SKM-1 treated with dmso at 0.1 percent for 144 hours (cell line): ENCODE measurements around the gene WDR73.
"Not testable (repeated sequence)": the region's sequence is repeated elsewhere in the genome, so short reads cannot be mapped to it uniquely, and the experiment has no call there.

Source experiments
- DNase-seq: peaks from one replicate; lab custom pipeline; 2025; ENCODE audit not compliant: unreplicated experiment; lab: John Stamatoyannopoulos, UW

The WDR73 gene

GRCh38 chr15:84653910-84654688 lies at the start of gene WDR73:
WDR73 (minus strand) TSS chr15:84654283; CDS start chr15:84654274, 9 bp downstream.
- DNase-seq: peak; percentile 87

DNA sequence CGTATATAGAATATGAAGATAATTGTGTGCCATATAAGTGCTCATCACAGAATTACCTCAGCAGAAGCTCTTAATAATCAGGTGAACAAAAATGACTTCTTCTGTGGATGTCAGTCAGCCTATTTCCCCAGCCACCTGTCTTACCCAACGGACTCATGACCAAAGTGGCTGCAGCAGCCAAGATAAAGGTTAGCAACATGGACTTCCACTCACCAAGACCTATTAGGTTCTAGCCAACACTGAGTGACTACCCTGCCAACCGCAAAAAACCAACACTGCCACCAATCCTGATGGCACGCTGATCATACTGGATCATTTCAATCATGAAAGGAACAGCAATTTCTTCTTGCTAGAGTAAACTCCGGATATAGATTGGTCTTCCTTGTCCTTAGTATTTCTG lies 49.7 kb upstream of the WDR73 start:
- no peak for DNase-seq

- no peak for DNase-seq
These were observed 48.9 kb upstream of the WDR73 start for GRCh38 chr15:84702961-84703482.

DNA sequence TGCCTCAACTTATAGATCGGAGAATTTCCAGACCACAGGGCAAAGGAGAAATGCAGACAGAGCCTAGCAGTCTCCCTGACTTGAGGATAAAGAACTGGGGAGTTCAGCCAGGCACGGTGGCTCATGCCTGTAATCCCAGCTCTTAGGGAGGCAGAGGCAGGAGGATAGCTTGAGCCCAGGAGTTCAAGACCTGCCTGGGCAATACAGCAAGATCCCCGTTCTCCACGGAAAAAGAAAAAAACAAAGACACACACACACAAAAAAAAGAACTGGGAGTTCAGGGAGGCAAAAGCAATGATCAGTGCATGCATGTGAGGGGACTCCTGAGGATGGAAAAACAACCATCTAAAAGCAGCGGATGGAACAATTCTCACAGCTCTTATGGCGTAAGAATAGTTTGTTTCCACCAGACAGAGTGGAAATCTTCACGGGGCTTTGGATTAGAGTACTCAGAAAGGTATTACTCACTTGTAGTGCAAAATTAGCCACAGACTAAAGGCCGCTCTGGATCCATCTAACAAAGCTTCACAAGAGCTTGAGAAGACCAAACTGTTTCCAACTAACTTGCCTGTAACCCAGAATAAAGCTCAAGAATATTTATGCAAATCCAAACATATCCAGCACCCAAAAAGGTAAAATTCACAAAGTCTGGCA lies 45.6 kb upstream of the WDR73 start:
- no peak for DNase-seq

DNA sequence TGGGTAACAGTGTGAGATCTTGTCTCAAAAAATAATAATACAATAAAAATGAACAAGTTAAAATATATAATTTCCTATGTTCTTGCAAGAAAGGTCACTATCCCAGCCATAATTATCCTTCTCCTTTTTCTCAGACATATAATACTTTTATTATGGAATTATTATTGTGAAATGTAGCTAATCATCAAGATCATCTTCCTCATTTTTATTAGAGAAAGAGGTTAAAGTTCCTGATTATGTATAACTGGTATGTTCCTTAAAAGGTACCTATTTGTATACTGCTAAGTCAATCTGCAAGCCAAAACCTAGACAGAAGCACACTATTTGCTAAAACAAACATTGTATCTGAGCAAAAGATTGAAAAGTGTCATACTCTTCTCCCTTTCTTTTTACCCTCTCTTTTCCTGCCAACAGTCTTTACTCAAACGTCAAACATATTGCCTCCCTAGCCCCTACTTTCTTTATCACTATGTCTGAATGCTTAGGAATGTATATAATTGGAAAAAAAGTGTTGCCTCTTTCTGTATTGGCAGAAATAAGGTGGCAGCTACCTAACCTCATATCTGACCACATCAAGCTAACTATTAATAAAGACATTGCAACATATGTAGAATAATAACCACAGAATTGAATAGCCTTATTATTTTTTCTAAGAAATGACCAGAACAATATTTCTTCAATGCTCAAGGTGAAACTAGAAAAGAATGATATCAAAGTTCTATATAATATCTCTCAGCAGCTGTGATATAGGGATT lies 43.3 kb upstream of the WDR73 start:
- no peak for DNase-seq

- DNase-seq: no peak
These were observed 42.7 kb upstream of the WDR73 start for GRCh38 chr15:84696757-84697156.

DNA sequence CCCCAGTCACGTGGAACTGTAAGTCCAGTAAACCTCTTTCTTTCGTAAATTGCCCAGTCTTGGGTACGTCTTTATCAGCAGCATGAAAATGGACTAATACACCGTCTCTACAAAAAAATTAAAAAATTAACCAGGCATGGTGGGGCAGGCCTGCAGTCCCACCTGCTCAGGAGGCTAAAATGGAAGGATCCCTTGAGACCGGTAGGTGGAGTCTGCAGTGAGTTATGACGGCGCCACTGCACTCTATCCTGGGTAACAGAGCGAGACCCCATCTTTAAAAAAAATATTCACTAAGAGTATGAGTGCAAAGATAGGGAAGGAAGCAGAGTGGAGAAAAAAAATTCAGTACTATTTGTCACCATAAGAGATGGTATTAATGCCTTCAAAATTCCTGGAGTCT lies 36.3 kb upstream of the WDR73 start:
- DNase-seq: no peak

- no peak for DNase-seq
These were observed 35.8 kb upstream of the WDR73 start for GRCh38 chr15:84689858-84690257.

DNA sequence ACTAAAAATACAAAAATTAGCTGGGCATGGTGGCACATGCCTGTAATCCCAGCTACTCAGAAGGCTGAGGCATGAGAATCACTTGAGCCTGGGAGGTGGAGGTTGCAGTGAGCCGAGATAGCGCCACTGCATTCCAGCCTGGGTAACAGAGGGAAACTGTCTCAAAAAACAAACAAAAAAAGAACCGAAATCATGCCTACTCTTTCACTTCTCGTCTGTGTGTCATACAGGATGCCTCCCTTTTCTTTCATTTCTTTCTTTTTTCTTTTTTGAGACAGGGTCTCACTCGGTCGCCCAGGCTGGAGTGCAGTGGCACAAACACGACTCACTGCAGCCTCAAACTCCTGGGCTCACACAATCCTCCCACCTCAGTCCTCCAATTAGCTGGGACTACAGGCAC lies 32.4 kb upstream of the WDR73 start:
- not testable (repeated sequence) for DNase-seq

DNA sequence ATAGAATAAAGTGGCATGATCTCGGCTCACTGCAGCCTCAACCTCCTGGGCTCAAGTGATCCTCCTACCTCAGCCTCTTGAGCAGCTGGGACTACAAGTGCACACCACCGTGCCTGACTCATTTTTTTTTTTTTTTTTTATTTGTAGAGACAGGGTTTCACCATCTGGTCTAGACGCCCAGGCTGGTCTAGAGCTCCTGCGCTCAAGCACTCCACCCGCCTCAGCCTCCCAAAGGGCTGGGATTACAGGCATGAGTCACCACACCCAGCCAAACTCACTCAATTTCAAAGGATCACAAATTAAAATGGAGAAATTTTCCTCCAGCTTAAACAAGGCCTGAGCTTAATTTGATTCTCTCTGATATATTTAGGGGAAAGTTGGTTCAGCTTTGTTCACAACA lies 31.2 kb upstream of the WDR73 start:
- no peak for DNase-seq

DNA sequence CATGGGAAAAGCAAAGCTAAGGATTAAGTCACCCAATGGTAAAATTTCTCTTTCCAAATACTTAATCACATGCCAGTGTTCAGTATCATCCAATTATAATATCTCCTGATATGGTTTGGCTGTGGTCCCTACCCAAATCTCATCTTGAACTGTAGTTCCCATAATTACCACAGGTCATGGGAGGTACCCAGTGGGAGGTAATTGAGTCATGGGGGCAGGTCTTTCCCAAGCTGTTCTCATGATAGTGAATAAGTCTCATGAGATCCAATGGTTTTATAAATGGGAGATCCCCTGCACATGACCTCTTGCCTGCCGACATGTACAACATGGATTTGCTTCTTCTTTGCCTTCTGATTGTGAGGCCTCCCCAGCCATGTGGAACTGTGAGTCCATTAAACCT lies 30.0 kb upstream of the WDR73 start:
- DNase-seq: no peak

DNA sequence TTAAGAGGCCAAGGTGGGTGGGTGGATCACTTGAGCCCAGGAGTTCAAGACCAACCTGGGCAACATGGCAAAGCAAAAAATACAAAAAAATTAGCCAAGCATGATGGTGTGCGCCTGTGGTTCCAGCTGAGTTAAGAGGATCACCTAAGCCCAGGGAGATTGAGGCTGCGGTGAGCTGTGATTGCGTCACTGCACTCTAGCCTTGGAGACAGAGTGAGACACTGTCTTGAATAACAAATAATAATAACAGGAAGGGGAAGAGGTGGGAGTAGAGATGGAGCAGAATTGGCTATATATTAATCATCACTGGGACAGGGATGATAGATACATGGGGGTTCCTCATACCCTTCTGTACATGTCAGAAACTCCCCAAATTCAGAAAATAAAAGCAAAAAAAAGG lies 27.7 kb upstream of the WDR73 start:
- no peak for DNase-seq

- DNase-seq: no peak
These were observed 17.1 kb upstream of the WDR73 start for GRCh38 chr15:84671211-84671610.

- no peak for DNase-seq
These were observed 15.6 kb upstream of the WDR73 start for GRCh38 chr15:84669726-84670125.

GRCh38 chr15:84668221-84668982 lies 14.3 kb upstream of the WDR73 start:
- DNase-seq: no peak

DNA sequence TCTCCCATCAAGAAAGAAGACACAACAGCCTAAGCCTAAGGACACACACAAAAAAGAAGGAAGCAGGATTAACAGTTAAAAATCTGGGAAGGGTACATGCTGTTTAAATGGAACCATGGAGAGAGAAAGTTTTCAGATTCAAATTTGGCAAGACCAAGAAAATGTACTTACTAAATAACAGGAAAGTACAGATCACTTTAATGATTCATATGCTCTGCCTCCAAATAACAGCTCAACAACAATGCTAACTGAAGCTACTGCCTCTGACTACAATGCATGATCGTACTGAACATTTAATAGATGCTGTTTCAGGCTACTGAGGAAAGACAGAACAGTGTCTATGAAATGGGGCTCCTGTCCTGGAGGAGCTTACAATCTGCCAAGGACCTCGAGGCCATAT lies 12.3 kb upstream of the WDR73 start:
- DNase-seq: no peak

DNA sequence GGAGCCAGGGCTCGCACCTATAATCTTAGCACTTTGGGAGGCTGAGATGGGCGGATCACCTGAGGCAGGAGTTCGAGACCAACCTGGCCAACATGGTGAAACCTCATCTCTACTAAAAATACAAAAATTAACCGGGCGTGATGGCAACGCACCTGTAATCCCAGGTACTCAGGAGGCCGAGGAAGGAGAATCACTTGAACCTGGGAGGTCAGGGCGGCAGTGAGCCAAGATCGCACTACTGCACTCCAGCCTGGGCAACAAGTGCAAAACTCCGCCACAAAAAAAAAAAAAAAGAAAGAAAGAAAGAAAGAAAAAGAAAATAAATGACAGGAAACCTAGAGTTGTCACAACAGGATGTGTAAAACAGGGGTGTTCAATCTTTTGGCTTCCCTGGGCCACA lies 6.9 kb upstream of the WDR73 start:
- DNase-seq: no peak

DNA sequence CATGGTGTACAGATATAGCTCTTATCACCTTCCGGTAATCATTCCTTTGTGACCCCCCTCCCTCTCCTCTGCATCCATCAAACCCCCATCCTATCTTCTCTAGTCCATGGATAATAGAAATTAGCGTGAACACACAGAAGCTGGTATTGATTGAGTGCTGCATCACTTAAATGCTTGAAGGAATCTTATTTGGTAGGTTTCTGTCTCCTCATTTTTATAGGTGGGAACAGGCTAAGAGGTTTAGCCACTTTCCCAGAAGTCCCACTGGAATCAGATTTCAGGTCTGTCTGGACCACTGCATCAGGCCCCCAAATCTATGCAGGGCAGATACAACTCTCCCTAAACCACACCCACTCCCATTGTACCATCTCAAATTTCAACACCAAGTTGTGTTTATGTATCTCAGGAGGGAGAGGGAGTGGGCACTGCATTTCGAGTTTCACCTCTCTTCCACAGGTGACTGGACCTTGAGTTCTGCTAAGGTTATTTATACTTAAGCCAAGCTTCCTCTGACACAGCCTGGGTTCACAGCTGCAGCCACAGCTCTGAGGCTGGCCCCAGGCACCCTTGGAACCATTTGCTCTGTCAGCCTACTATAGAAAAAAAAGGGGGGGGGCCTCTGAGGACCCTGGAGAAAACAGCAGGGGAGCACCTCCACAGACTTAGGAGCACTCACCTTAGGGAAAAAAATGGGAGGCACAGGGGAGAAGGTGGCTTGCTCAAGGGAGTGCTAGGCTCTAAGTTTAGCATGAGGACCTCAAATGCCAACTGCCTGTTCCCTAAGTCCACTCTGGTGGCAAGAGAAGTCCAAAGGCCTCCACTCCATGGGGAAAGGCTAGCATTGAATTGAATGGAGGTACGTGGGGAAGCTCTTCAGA lies 6.1 kb upstream of the WDR73 start:
- no peak for DNase-seq

DNA sequence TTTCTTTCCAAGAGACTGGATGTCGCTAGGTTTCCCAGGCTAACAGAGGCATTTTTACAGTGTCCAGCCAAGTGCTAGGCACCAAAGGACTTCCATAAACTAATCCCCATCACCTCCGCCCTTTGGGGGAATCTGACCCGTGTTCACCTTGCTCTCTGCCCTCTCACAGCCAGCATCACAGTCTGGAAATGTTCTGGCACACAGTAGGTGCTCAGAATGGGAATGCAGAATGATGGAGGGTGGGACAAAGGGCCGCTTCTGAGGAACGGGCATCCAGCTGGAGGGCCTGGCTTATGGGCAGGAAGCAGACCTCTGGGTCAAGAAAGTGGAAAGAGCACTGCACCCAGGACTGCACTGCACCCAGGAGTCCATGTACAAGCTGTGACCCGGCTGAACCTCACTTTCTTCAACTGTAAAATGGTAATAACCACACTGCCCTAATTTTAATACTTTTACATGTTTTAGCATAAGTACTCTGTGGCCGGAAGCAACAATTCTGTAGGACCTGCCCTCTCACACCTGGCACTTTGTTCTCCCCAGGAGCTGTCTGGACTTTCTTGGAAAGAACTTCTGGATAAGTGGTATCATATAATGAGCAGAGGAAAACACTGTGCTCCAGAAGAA lies 4.8 kb upstream of the WDR73 start:
- DNase-seq: no peak
